ENCODE data around the gene SEMA6B. TPM values are rescaled to one million over a fixed set of nuclear protein-coding genes. Genes with fewer than 3 reads are reported as not detected.
"Not testable (repeated sequence)": the region's sequence is repeated elsewhere in the genome, so short reads cannot be mapped to it uniquely, and the experiment has no call there.

Gene SEMA6B, protein sequence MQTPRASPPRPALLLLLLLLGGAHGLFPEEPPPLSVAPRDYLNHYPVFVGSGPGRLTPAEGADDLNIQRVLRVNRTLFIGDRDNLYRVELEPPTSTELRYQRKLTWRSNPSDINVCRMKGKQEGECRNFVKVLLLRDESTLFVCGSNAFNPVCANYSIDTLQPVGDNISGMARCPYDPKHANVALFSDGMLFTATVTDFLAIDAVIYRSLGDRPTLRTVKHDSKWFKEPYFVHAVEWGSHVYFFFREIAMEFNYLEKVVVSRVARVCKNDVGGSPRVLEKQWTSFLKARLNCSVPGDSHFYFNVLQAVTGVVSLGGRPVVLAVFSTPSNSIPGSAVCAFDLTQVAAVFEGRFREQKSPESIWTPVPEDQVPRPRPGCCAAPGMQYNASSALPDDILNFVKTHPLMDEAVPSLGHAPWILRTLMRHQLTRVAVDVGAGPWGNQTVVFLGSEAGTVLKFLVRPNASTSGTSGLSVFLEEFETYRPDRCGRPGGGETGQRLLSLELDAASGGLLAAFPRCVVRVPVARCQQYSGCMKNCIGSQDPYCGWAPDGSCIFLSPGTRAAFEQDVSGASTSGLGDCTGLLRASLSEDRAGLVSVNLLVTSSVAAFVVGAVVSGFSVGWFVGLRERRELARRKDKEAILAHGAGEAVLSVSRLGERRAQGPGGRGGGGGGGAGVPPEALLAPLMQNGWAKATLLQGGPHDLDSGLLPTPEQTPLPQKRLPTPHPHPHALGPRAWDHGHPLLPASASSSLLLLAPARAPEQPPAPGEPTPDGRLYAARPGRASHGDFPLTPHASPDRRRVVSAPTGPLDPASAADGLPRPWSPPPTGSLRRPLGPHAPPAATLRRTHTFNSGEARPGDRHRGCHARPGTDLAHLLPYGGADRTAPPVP
- 10 to 100 TPM; 13.7 to 19.4 TPM for total RNA-seq
- long read RNA-seq, donor 1, partial matches to known transcripts, result 3 of 4 reads
- long read RNA-seq, donor 1, other reads (novel, unspliced or antisense), result 1 of 4 reads
- long read RNA-seq, donor 2, partial matches to known transcripts, result 0 of 4 reads
- long read RNA-seq, donor 2, other reads (novel, unspliced or antisense), result 4 of 4 reads

DNA sequence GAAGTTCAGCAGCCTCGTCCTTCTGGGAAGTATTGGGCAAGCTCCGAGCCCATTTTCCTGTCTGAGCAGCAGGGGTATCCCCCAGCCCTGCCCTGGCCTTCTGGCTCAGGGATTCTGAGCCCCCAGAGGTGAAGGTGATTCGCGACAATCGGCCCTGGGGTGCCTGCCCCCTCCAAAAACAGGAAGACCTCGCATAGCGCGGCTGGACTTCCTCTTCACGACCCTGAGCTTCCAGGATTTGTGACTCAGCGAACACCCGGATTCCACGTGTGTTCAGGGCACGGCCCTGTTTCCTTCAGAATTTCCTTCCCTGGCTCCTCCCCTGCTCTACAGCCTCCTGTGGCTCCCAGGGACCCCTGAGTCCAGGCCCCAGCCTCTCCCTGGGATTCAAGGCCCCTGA, at the start of gene SEMA6B:
SEMA6B (minus strand) TSS at position 116 of the 400 bp plus-strand sequence. CDS start 1,227 bp downstream, outside the sequence.
- intact Hi-C loops (cut with DNase I), result loop anchor here in 1 of 2 donors (5.0 kb wide), 1 partner anchor 78 kb away; the partner anchor contains the start of gene TNFAIP8L1
- DNase-seq (ENCODE audit: low spot score), result no peak

DNA sequence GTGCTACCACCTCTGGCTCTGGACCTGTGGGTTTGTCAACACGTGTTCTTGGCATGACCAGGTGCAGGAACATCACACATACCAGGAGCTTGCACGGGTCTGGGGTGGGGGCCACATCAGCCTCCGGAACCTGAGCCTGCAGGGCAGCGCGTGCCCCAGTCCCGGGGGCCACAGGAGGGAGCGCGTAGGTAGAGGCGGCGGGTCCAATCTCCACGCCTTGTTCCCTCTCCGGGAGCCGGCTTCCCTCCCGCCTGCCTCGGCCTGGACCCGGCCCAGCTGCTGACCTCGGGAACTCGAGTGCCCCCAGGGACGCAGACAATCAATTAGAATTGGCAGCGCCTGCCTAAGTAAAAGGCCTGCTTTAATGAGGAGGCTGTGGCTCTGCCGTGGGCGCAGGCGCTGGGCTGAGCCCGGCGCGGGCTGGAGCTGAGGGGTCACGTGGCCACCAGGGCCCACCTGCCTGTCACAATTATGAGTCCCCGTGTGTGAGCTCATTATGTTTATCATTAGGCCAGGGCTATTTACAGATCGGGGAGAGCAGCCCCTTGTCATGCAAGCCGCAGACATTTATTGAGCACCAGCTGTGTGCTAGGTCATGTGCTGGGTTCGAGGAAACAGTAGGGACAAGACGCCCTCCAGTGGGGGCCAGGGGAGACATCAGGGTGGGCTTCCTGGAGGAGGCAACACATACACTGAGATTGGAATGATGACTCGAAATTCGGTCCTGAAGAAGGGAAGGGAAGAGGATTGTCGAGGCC, 47.6 kb upstream of the SEMA6B start:
- intact Hi-C loops (cut with DNase I), result no loop called here
- no peak for DNase-seq (ENCODE audit: low spot score)

DNA sequence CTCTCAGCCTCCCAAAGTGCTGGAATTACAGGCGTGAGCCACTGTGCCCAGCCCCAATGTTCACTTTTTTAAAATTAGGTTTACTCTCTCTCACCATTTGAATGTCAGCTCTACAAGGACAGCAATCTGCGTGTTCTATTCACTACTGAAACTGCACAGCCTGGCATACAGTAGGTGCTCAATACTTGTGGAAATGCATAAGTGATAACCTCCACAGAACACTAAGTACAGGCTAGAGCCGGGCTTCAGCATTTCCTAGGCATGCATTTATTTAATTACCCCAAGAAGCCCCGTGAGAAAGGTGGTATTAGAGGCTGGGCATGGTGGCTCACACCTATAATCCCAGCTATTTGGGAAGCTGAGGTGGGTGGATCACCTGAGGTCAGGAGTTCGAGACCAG, 46.7 kb upstream of the SEMA6B start:
- intact Hi-C loops (cut with DNase I), result no loop called here
- DNase-seq (ENCODE audit: low spot score), result no peak

DNA sequence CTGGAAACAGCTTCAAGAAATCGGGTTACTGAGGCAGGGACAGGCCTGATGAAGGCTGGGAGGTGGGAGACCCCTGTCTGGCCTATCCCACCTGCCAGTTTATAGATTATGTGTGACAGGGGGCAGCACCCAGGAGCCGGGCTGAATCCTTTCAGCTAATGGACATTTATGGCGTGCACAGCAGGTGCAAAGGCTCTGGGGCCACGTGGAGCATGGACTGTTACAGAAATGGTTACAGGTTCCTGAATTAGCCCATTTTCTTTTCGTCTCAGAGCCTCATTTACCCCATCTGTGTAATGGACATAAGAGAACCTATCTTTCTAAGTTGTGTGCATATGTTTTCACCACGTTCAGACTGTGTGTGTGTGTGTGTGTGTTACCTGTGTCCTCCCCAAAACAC, 45.4 kb upstream of the SEMA6B start:
- intact Hi-C loops (cut with DNase I), result no loop called here
- no peak for DNase-seq (ENCODE audit: low spot score)

DNA sequence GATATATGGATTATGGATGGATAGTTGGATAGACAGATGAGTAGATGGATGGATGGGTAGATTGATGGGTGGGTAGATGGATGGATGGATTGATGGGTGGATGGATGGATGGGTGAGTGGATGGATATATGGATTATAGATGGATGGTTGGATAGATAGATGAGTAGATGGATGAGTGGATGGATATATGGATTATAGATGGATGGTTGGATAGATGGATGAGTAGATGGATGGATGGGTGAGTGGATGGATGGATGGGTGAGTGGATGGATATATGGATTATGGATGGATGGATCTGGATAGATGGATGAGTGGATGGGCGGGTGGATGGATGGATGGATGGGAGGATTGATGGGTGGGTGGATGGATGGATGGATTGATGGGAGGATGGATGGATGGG, 43.4 kb upstream of the SEMA6B start:
- intact Hi-C loops (cut with DNase I), result no loop called here
- no peak for DNase-seq (ENCODE audit: low spot score)

DNA sequence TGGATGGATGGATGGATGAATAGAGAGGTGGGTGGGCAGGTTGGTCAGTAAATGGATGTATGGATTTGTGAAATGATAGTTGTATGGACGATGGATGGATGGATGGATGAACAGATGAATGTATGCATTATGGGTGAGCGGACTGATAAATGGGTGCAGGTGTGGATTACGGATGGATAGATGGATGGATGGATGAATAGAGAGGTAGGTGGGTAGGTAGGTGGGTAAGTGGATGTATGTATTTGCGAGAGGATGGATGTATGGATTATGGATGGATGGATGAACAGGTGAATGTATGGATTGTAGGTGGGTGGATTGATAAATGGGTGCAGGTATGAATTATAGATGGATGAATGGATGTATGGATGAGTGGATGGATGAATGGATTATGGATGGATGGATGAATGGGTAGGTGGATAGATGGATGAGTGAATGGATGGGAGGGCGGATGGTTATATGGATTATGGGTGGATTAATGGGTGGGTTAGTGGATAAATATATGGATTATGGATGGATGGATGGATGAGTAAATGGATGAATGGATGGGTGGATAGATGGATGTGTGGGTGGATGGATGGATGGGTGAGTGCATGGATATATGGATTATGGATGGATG, 42.8 kb upstream of the SEMA6B start:
- intact Hi-C loops (cut with DNase I), result no loop called here
- no peak for DNase-seq (ENCODE audit: low spot score)

DNA sequence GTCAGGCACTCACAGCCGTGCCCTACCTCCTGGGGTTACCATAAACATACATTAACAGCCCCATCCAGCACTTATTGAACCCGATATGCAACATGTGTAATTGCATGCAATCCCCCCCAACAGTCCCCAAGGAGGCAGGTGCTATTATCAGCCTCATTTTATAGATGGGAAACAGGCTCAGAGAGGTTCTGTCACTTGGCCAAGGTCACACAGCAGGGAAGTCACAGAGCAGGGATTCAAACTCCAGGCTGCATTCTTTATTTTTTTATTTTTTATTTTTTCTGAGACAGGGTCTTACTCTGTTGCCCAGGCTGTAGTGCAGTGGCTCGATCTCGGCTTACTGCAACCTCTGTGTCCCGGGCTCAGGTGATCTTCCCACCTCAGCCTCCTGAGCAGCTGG, 41.4 kb upstream of the SEMA6B start:
- intact Hi-C loops (cut with DNase I), result no loop called here
- DNase-seq (ENCODE audit: low spot score), result no peak

DNA sequence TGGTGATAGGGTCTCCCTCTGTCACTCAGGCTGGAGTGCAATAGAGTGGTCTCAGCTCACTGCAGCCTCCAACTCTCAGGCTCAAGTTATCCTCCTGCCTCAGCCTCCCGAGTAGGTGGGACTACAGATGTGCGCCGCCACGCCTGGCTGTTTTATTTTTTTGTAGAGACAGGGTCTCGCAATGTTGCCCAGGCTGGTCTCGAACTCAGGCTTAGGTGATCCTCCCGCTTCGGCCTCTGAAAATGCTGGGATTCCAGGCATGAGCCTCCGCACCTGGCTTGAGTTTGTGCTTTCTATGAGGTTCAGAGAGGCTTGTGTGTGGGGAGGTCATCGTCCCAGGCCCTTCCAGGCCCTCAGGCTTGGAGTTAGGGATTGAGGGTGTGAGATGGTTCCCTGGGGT, 40.6 kb upstream of the SEMA6B start:
- DNase-seq (ENCODE audit: low spot score), result no peak
- intact Hi-C loops (cut with DNase I), result no loop called here

DNA sequence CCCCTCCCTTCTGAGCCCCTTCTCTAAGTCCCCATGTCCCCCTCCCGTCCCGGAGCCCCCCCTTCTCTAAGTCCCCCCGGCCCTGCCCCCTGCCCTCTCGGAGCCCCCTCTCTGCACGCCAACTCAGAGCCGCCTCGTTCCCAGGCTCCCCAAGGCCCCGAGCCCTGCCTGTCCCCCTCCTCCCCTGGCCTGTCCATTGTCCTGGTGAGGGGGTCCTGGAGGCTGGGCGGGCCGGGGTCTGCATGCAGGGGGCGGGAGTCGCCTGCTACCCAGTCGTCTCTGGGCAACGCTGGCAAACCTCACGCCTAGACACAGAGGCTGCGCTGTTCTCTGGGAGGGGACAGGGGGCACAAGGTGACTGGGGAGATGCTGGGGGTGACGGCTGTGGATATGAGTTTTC, 39.2 kb upstream of the SEMA6B start:
- intact Hi-C loops (cut with DNase I), result no loop called here

DNA sequence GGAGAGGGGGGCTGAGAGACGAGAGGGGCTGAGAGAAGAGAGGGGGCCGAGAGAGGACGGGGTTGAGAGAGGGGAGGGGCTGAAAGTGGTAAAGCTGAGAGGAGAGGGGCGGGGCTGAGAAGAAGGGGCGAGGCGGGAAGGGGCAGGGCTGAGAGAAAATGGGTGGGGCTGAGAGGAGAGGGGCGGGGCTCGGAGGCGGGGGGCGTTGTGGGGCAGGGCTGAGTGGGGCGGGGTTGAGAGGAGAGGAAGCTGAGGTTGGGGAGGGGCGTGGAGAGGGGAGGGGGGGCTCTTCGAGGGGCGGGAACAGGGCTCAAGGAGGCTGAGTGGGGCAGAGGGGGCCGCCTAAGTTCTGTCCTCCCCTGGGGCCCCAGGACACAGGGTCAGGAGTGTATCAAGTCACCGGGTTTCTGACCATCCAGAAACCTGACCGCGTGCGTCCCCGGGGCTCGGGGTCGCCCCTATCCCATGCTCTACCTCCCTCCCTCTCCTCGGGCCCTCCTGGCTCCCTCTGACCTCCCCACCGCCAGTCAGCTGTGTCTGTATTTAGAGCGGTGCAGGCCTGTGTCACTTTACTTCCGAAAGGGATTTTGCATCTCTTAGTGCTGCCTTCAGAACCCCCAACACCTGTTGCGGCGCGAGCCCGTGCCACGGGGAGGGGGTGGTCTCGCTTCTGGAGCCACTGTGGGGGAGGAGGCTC, 38.6 kb upstream of the SEMA6B start:
- no peak for DNase-seq (ENCODE audit: low spot score)
- intact Hi-C loops (cut with DNase I), result no loop called here

More for the DNA sequence above, 39.2 kb upstream of the SEMA6B start:
- no peak for DNase-seq (ENCODE audit: low spot score)

DNA sequence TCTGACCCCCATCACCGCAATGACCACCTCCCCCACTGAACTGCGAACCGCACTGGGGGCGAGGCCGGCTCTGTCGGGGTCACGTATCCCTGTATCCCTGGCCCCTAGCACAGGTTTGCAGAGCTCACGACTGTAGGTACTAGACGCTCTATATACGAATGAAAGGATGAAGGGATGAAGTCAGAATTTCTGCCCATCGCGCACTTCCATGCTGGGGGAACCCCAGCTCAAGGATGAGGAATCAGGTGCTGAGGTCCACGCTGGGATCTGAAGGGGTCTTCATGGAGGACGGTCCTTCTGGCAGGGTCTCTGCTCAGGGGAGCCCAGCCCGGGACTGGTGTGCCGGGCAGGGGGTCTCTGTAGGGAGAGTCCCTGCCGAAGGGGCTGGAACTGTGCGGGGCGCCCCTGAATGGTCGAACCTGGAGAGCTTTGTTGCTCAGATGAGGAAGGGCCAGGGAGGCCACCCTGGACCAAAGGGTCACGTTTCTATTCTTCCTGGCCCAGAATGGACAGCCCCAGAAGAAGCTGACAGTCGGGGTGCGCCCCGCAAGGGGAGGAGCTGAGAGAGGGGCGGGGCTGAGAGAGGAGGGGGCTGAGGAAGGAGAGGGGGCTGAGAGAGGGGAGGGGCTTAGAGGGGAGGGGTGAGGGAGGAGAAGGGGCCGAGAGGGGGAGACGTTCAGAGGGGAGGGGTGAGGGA, 37.9 kb upstream of the SEMA6B start:
- no peak for DNase-seq (ENCODE audit: low spot score)
- intact Hi-C loops (cut with DNase I), result no loop called here

DNA sequence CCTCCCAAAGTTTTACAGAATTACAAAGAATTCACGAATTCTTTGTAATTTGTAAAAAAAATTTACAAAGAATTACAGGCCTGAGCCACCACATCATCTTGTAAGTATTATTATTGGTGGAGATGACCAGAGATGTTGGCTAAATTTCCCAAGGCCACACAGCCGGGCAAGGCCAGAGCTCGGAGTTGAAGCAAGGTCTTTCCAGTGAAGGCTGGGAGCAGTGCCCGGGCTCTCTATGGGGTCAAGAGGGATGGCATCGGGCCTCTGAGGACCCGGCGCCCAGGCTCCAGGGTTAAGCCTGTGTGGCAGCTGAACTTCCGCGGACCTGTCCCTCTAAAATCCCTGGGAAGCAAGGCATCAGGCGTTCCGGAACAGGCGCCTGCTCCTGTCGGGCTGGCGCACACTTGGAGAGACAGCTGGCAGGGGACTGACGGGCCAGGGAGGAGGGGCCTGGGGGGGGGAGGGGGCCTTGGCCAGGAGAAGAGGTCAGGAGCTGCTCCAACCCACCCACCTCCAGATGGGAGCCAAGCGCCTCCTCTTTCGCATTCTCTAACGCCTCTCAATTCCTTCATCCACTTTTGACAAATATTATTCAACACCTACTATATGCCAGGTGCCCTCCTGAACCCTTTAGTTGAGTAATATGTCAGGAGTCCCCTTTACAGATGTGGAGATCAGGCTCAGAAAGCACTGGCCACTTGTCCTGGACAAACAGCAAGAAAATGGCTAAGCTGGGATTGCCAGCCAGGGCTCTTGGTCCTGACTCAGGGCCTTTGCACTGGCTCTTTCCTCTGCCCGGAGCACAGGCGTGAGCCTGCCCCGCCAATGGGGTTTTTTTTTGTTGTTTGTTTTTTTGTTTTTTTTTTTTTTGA, 36.8 kb upstream of the SEMA6B start:
- intact Hi-C loops (cut with DNase I), result no loop called here

DNA sequence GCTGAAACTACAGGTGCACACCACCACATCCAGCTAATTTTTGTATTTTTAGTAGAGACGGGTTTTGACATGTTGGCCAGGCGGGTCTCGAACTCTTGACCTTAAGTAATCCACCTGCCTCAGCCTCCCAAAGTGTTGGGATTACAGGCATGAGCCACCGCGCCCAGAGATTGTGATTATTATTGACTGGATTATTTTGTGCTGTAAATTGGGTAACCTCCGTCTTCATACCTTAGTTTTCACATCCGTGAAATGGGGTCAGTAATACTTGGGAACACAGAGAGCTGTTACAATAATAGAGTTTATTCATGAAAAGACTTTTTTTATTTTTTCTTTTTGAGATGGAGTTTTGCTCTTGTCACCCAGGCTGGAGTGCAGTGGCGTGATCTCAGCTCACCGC, 35.7 kb upstream of the SEMA6B start:
- intact Hi-C loops (cut with DNase I); DNase-seq (ENCODE audit: low spot score): not testable (repeated sequence)

More for the DNA sequence above, 36.8 kb upstream of the SEMA6B start:
- no peak for DNase-seq (ENCODE audit: low spot score)

DNA sequence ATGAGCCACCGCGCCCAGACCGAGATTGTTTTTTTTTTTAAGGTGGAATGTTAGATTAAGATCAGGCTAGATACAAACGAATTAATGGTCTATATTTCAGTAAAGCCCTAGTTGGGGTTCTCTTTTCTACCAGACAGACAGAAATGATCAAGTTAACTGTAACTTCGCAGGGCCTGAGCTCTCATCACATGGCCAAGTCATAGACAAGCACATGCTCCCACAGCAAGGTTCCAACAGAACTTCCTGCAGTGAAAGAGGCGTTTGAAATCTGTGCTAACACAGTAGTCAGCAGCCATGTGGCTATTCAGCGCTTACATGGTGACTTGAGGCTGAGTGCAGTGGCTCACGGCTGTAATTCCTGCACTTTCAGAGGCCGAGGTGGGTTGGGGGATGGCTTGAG, 34.7 kb upstream of the SEMA6B start:
- intact Hi-C loops (cut with DNase I), result no loop called here
- DNase-seq (ENCODE audit: low spot score), result no peak

DNA sequence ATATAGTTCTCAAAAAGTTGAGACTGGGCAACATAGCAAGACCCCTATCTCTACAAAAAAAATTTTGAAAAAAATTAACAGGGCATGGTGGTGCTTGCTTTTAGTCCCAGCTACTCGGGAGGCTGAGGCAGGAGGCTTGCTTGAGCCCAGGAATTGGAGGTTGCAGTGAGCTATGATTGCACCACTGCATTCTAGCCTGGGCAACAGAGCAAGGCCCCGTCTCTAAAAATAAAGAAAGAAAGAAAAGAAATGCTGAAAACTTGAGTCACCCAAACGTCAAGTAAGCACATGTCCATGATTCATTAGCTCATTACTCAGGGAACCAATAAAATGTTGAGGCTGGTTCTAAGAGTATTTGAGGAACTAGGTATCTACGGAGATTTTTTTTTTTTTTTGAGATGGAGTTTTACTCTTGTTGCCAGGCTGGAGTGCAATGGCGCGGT, 33.9 kb upstream of the SEMA6B start:
- intact Hi-C loops (cut with DNase I), result no loop called here
- DNase-seq (ENCODE audit: low spot score), result no peak

DNA sequence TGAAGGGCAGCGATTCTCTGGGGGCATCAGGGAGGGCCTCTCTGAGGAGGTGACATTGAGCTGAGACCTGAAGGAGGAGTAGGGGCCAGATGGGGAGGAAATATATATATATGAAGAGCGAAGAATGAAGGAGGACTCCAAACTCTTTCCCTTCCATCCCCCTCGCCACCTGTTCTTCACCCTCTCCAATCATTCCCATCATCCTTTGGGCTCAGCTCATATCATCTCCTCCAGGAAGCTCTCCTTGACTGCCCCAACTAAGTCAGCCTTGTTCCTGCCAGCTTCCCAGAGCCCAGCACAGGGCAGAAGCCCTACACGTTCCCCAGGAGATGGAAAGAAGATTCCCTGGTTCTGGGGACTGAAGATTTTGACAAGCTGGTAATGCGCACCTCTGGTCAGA, 33.0 kb upstream of the SEMA6B start:
- intact Hi-C loops (cut with DNase I), result no loop called here
- DNase-seq (ENCODE audit: low spot score), result no peak

DNA sequence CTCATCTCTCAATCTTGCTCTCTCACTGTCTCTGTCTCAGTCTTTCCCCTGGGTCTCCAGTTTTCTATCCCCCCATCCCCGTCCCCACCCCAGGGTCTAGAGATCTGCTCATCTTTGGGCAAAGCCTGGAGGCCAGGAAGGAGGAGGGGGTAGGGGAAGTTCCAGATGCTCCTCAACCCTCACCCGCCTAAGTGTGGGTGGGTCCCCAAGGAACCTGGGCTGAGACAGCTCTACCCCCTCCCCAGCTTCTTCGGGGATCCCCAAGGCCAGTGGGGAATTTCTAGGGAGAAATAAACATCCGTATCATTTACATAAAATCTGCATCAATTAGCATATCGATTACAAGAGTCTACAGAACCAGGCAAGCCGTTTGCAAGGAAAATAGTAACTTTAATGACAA, 31.8 kb upstream of the SEMA6B start:
- DNase-seq (ENCODE audit: low spot score), result no peak
- intact Hi-C loops (cut with DNase I), result no loop called here

Measured in posterior vena cava (tissue), 2 donors.